GM11168 (cell line): Measurements from ENCODE around the gene B4GAT1.
"Not testable (repeated sequence)": the region's sequence is repeated elsewhere in the genome, so short reads cannot be mapped to it uniquely, and the experiment has no call there.

Experiments
- in situ Hi-C: fragments of 300-500 bp; cut with MboI; formaldehyde crosslinking; loops from one replicate; pipeline ENCODE4 v1.12.0; 2022; ENCODE audit warnings: low sequenced_read_pairs; ENCODE audit not compliant: unreplicated experiment

B4GAT1 gene

DNA sequence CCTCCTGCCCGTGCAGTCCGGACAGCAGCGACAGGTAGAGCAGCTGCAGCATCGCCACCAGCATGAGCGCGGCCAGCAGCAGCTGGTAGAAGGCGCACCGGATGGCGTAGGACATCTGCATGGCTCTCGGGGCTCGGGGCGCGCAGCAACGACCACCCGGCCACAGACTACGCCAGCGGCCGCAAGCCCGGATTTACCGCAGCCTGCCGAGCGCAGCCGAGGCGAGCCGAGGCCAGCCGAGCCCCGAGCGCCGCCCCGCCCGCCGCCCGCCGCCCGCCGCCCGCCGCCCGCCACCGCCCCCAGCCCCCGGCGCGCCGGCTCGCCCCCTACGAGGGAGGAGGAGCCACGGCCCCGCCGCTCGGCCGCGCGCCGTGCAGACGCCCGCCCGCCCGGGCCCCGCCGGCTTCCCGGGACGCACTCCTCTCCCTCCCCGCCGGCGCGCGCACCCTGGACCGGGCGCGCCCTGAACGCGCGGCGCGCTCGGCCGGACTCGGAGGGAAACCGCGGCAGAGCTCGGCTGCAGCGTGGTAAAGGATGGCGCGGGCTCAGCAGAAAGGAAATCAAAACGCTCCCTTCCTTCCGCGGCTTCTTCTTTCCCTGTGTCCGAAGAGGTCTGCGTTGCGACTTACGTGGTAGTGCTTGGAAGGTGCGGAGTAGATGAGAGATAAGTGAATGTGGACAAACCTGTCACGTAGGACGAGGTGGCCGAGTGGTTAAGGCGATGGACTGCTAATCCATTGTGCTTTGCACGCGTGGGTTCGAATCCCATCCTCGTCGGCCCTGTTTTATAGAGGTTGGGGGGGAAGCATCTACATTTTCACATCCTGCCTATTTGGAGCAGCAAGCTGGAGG is at the start of gene B4GAT1:
TSS of gene B4GAT1 (minus strand) at position 205 of the 852 bp plus-strand sequence. CDS start at position 121, 84 bp downstream.
- in situ Hi-C loops = no loop called here

DNA sequence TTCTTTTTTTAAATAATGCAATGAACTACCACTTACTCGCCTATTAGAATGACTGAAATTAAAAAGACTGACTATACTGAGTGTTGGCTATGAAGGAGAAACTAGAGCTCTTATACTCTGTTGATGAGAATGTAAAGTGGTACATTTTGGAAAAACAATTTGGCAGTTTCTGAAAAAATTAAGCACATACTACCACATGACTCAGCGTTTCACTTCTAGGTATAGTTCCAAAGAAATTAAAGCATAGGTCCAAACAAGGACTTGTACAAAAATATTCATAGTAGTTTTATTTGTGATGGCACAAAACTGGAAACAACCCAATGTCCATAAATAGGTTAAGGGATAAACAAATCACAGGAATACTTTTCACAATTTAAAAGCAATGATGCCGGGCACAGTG is 46.5 kb upstream of the B4GAT1 start:
- in situ Hi-C loops = no loop called here

DNA sequence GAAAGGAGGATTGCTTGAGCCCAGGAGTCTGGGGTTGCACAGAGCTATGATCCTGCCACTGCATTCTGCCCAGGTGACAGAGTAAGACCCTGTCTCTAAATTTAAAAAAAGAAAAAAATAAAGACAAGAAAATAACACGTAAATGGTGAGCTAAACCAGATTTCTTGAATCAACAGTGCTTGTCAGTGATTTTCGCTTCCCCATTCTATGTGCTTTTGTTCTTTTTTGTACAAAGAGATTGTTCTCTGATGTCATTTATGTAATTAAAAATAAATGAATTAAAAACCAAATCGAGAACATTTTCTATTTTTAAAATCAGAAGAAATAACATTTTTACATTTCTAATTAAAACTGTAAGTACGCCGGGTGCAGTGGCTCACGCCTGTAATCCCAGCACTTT is 43.9 kb upstream of the B4GAT1 start:
- in situ Hi-C loops = no loop called here

DNA sequence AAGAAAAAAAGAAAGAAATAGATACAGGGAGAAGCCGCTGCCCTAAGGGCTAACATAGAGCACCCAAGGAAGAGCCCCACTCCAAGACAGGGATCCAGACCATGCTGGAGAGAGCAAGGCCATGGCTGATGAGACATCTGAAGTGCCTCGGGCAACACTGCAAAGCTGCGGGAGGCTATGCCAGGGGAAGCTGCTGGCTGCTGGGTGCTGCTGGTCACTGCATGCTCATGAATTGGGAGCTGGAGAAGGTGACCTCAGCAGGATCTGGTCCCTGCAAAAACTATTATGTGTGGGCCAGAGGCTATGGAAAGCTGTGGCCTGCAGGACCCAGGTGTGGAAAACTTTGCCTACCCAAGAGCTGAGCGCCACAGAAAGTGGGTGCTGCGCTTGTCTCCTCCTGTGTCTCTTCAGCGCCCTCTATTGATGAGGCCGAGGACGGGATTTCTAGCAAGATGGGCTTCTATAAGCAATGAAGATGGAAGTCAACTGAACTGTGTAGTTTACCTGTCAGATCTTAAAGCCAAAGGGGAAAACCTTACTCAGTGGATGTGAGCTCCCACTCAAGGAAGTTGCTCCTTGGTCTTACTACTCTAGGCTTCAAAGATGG is 41.5 kb upstream of the B4GAT1 start:
- in situ Hi-C loops = no loop called here

DNA sequence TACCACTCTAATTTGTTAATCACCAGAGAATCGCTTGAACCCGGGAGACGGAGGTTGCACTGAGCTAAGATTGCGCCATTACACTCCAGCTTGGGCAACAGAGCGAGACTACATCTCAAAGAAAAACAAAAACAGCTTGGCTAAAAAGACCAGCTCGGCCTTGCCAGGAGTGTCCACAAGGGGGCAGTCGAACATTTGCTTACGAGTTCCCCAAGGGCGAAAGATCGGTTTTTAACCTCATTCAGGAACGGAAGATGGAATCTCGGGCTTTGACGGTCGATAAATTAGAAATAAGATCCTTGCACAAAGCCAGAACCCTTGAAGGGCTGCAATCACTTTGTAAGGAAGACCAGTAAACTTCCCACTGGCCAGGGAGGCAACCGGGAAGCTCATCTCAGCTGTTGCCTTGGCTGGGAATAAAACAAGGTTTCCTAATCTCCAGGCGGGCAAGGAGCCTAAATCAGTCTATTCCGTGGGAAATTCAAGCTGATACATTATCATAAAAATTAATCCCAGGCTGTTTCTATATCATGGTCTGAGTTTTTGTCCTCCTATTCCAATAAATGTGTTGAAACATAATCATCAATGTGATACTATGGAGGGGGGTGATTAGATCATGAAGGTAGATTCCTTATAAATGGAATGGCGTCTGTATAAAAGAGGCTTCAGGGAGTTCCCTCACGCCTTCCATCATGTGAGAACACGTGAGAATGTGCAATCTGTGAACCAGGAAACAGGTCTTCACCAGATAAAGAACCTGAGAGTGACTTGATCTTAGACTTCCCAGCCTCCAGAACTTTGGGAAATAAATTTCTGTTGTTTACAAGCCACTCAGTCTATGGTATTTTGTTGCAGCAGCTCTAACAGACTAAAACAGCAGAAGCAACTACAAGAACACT is 39.0 kb upstream of the B4GAT1 start:
- in situ Hi-C loops = no loop called here

DNA sequence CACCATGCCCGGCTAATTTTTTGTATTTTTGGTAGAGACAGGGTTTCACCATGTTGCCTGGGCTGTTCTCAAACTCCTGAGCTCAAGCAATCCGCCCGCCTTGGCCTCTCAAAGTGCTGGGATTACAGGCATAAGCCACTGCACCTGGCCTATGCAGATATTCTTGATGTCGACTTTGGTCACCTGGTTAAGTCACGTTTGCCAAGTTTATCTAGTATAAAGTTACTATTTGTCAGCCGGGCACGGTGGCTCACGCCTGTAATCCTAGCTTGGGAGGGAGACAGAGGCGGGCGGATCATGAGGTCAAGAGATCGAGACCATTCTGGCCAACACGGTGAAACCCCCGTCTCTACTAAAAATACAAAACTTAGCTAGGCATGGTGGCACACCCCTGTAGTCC is 36.9 kb upstream of the B4GAT1 start:
- in situ Hi-C loops = not testable (repeated sequence)

DNA sequence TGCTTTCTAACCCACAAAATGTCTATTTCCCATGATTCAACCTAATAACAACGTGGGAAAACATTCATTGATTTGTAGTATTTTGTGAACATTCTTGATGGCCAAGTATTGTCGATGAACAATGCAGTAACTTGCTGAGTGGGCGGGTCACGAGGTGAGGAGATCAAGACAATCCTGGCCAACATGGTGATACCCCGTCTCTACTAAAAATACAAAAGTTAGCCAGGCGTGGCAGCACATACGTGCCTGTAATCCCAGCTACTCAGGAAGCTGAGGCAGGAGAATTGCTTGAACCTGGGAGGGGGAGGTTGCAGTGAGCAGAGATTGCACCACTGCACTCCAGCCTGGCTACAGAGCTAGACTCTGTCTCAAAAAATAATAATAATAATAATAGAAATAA is 32.8 kb upstream of the B4GAT1 start:
- in situ Hi-C loops = not testable (repeated sequence)

DNA sequence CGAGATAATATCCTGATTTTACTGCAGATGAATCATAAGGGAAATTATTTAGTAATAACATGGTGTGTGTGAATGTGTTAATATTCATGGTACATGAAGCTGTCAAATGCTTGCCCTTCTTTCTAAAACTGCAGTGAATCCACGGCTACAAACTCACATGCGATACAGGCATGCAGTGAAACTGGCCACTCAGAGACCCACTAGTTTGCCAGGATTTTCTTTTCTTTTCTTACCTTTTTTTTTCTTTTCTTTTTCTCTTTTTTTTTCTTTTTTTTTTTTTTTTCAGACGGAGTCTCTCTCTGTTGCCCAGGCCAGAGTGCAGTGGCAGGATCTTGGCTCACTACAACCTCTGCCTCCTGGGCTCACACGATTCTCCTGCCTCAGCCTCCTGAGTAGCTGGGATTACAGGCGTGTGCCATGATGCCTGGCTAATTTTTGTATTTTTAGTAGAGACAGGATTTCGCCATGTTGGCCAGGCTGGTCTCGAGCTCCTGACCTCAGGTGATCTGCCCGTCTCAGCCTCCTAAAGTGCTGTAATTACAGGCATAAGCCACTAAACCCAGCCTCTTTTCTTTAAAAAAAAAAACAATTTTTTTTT is 26.4 kb upstream of the B4GAT1 start:
- in situ Hi-C loops = not testable (repeated sequence)

DNA sequence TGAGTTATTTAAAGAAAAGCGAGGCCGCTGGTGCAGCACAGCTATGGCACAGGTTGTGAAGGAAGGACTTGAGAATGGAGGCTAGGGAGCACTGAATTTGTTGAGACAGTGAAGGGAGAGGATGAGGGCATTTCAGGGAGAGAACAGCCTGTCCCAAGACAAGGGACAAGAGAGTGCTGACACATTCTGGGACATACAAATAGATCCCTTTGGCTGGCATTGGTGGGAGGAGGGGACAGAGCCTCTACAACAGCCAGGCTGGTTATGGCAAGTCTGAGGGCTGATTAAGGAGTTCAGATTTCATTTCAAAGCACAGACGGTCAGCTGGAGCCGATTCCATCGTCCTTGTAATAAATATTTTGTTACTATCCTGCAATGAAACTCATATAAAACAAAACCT is 25.8 kb upstream of the B4GAT1 start:
- in situ Hi-C loops = no loop called here

DNA sequence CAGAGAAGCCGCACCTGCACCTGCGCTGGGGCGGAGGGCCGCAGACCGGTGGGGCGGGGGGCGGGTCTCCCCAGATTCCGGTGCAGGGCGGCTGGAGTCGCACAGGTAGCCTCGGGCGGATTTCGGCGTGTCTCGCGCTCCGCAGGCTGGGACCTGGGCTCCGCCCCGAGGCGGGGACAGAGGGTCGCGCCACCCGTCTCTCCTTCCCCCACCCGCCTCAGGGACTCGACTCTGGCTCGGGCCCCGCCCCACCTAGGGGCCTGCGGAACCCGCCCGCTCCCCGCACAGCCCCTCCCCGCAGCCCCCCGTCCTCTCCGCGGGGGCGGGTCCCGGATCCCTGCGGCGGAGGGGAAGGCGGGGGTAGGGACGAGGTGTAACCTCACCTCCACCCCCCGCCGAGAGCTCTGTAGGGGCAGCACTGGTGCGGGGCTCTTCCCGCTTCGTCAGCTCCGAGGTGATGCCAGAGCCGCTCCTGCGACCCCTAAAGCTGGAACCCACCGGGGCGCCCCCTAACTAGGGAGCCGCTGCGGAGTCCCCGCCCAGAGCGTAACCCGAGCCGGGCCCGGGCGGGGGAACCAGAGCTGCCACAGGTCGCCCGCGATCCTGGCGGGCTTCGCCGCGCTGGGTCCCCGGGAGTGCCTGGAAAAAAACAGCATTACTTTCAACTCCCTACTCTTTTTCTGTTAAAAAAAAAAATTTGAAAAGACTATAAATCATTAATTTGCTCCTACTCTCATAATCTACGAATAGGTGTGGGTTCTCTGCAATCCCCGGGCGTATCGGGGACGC is 24.4 kb upstream of the B4GAT1 start, which contains the start of gene SLC29A2:
TSS of gene SLC29A2 (minus strand) at position 134 of the 789 bp plus-strand sequence. CDS start 169 bp downstream, outside the sequence.
- in situ Hi-C loops = no loop called here

DNA sequence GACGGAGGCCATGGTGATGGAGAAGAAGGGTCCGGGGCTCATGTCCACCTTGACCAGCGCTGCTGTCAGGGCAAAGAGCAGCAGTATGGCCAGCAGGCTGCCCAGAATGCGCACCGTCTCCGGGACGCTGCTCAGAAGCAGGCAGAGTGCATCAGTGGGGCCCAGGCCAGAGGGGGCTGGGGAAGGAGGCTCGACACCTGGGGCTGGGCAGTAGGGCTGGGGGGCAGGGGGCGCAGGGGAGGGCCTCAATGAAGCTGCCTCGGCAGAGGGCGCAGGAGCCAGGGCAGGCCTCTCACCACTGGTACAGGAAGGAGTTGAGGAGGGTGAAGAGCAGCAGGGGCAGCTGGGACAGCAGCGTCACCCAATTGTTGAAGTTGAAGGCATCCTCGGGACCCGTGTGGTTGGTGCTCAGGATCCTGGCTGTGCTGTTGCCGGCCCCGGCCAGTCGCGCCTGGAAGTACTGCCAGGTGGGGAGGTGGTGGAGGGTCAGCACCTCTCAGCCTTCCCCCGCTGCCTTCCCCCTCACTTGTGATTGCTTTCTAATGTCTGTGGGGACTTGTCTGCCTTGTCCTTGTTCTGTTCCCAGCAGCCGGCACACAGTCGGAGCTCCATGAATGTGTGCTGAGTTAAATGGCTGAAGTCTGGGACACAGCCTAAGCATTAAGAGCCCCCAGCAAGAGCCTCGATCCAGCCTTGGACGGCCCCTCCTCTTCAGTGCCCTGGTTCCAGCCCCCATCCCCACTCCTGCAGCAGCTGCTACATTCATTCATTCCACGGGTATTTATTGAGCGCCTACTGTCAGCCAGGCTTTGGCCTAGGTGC is 21.9 kb upstream of the B4GAT1 start:
- in situ Hi-C loops = no loop called here

DNA sequence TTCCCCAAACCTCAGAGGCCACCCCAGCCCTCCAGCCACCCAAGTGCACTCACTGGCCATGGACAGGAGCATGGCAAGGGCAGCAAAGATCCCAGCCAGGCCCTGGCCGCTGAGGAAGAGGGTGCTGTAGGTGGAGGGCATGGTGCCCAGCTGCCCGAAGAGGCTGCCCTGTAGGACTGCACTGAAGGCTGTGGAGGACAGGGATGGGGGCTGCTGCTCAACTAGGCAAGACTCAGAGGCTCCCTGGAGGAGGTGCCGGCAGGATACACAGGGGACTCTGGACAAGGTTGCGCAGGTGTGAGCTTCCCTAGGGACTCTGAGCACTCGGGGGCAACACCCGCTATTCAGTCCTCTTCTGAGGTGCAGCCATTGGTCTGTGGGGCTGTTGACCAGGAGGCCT is 21.1 kb upstream of the B4GAT1 start:
- in situ Hi-C loops = no loop called here

DNA sequence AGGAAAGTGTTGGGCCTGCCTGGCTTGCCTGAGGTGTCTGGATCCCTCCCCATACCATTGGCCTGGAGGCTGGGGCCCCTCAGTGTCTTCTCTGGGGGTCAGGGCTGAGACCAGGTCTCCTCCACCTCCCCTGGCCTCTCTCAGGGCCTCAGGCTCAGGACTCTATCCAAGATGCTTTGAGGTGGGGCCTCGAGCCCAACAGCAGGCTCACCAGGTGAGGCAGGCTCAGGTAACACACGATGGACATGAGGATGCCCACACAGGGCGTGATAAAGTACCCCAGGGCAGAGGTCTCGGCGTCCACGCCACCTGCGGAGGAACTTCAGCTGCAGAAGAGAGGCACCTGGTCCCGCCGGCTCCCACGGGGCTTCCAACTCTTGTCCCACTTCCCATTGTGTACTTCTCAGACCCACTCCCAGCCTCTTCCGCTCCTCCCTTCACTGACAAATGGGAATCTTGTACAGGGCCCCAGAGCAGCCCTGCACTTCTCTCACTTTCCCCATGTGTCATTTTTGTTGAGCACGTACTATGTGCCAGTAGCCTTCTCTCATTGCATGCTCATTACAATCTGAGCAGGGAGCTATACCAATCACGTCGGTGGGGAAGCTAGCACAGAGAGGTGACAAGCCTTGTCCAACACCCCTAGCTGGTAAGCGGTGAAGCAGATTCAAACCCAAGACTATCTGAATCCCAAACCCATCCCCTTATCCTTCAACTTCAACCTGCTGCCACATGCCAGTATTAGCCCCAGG is 20.3 kb upstream of the B4GAT1 start:
- in situ Hi-C loops = no loop called here

DNA sequence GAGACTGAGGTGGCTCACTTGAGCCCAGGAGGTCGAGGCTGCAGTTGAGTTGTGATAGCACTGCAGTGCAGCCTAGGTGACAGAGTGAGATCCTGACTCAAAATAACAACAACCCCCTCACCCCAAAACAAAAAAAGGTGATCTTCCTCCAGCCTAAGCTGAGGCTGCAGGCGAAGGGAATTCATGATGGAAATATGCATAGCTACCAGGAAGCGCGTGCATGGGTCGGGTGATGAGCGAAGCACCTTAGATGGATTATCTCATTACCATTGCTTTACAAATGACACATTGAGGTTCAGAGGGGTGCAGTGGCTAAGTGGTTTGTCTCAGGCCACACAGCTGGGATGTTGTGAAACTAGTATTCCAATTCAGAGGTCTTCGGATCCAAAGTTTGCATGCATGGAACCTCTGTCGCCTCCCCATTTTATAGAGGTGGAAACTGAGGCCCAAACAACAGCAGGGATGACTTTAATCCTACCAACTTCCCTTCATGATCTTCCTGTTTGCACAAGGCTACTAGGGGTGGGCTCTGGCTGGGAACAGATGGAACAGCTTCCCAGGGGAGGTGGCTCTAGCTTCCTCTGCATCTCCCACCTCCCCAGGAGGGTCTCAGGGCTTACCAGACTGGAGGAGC is 19.5 kb upstream of the B4GAT1 start:
- in situ Hi-C loops = no loop called here

DNA sequence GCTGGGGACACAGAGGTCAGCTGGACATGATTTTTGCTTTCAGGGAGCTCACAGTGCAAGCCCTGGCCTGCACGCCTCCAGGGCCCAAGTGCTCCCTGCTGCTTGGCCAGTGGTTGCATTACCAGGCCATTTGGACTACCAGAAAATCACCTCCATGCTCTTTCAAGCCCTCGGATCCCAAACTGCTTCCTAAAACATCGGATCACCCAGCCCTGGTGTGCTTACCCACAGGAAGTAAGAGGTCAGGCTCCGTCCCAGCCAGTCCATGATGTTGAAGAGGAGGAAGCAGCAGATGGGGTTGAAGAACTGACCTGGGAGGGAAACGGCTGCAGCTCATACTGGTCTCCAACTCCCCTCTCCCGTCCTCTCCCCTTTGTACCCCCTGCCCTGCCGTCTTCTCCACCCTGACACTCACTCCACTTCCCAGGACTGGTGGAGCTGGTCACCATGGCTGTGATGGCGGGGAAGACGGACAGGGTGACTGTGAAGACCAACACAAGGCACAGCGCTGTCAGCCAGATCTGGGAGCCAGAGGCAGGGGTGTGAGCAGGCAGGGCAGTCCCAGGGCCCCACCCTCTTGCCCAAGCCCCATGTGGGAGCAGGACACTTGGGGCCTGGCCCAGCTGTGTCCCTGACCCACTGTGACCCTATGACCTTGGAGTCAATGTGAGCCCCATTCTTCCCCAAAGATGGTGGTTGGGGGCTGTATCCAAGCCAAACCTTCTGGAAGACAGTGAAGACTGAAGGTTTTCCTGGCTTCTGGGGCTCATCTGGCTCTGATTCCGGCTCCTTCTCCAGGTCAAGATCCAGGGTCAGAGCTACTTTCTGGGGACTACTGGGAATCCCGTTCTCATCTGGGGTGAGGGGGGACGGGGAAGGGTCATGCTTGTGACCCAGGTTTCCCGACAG is 18.5 kb upstream of the B4GAT1 start:
- in situ Hi-C loops = no loop called here

DNA sequence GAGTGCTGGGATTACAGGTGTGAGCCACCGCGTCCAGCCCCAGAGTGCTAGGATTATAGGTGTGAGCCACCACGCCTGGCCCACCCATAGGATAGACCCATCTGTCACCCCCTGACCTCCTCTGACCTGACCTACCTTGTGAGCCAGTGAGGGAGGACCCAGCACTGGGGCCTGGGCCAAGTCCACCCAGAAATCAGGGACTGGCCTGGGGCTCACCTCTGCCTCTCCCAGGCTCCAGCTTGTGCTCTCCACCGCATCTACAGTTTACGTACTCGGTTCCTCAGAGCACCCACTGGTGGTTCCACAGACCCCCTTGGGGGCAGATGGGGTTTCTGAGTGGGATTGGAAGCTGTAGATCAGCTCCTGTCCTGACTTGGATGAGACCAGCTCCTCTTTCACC is 17.7 kb upstream of the B4GAT1 start:
- in situ Hi-C loops = no loop called here
